Right kidney (tissue), 1 donor: ENCODE data around the gene DGKI.

Source experiments
- DNase-seq: peaks from one replicate; pipeline ENCODE4 v3.0.0-alpha.2; 2016

DGKI gene

DNA sequence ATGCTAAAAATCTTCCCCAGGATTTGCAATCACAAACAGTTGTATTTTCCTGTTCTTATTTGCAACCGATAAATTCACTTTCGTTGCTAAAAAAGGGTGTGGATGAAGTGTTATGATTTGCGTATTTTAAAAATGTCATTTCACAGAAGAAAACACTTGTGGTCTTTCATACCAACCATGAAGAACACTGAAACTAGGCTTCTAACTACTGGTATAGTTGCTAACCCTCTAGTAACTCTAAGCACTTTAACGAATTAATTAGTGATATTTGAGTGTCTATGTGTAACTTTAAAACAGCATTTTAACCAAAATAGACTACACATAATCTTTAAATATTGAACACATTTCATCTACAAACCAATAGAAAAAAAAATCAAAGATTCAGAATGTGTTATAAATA, 315.1 kb downstream of the DGKI start:
- no peak for DNase-seq

GRCh38 chr7:137527634-137528033, 319.1 kb downstream of the DGKI start:
- no peak for DNase-seq

- DNase-seq: no peak
These were observed 323.6 kb downstream of the DGKI start for GRCh38 chr7:137523171-137523570.

DNA sequence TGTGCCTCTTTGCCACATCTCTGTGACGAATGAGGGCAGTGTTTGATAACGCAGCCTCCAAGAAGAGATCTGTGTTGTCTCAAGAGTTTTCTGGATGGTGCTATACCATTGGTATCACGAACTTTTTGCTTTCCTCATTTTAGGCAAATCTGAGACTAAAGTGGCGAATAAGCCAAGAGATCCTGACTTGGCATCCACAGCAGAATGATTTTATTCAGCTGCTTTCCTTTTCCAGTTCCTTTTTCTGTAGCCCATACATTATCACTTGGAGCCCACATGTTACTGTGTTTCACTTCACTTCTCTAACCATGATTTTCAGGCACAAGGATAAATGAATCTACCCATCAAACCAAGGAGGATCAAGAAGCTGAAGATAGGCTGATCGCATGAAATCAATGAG, 325.3 kb downstream of the DGKI start:
- no peak for DNase-seq

- no peak for DNase-seq
These were observed 326.8 kb downstream of the DGKI start for GRCh38 chr7:137519947-137520346.

DNA sequence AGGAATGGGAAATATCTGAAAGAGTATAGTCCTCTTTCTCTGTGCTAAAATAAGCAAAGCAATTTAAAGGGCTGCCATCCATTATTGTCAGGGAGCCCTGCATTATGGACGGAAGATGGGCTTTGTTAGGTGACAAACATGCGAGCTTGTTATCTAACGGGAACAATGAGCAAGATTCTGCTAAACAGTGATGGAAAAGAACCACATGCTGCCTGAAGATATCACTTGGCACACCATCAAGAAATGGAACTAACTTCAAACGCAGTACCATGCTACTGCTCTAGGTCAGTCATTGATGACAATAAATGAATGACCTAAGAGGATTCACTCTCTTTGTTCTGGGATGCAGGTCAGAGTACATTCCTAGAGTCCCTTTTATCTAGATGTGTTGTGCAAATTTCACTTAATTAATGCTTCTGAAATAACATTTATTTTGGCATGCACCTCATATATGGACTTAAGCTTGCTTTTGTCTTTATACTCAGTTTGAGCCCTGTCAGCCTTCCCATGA, 327.5 kb downstream of the DGKI start:
- DNase-seq: no peak

DNA sequence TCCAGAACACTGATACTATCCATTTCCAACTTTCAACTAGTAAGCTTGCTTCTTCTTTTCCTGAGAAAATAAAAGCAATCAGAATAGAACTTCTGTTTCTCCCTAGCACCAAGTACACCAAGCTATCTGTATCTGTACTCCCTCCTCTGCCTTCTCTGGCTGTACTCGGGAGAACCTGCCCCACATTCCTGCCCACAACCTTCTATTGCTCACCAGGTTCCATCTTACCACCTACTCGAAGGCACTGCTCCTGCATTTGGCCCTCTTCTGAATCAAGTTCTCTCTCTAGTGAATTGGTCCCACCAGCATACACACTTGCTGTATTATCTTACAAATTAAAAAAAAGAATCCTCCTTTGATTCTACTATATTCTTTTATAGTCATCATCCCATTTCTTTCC, 333.7 kb downstream of the DGKI start:
- no peak for DNase-seq

DNA sequence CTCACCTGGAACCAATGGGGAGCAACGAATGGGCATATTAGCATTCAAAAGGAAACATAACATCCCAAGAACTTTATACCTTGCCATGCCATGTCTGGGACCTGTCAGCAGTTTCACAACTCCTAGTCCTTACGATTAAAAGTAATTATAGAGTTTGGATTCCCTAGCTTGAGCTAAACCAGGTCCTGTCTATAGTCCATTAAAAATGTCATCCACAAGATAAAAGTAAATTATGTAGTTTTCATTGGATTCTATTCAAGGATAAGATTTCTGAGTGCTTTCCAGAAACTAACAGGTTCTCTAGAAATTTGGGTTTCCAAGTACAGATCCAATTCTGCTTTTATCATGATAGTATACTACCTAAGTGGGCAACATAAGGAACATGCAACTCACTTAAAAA, 339.7 kb downstream of the DGKI start:
- no peak for DNase-seq

DNA sequence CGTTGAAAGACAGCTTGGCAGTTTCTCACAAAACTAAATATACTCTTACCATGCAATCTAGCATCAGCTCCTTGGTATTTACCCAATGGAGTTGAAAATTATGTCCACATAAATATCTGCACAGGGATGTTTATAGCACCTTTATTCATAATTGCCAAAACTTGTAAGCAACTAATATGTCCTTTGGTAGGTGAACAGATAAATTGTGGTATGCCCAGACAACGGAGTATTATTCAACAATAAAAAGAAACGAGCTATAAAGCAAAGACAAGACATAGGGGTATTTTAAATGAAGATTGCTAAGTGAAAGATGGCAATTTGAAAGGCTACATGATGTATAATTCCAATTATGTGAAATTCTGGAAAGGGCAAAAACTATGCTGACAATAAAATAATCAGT, 340.7 kb downstream of the DGKI start:
- DNase-seq: no peak

DNA sequence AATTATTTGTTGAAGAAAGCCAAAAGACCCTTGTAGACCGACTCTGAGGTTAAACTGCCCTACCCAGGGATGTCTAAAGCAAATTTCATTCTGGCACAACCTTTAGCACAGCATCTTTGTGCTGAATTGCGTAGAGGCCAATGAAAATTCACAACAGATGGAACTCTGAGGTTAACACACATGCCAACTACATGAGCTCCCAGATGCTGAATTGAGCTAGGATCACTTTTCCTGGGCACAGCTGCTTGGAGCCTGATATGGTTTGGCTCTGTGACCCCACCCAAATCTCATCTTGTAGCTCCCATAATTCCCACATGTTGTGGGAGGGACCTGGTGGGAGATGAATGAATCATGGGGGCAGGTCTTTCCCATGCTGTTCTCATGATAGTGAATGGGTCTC, 345.2 kb downstream of the DGKI start:
- DNase-seq: no peak

GRCh38 chr7:137492889-137493288, 353.9 kb downstream of the DGKI start:
- no peak for DNase-seq

GRCh38 chr7:137489880-137490279, 356.9 kb downstream of the DGKI start:
- DNase-seq: no peak

DNA sequence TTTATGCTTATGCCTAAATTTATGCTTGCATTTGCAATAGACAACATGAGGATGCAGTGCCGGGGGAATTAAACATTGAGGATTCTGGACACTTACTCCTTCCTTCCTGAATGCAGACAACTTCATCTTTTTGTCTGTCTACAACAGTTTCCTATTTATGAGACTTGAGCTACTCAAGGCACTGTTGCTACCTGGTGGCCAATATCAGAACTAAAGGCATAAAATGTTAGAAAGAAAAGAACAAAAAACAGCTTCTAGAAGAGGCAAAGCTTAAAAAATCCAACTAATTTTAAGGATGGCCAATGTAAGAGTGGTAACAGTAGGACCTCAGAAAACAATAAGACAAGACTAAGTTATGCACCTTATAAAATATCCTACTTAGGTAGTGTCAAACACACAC, 358.7 kb downstream of the DGKI start:
- no peak for DNase-seq

DNA sequence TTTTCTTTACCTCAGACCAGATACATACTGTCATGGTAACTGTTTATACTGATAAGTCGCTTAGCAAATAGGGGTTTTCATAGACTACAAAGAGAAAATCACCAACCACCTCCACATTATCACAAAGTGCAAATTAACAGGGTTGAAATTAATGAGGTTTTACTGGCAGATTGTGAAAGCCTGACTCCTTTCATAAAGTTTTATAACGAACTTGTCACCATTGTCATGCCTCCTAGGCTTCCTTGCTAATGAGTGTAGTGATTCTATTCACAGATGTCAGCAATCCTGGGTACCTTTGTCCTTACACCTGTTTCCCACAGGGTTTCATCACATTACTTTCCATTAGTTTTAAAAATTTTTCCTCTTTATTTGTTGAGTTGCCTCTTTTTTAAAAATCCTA, 361.0 kb downstream of the DGKI start:
- no peak for DNase-seq

DNA sequence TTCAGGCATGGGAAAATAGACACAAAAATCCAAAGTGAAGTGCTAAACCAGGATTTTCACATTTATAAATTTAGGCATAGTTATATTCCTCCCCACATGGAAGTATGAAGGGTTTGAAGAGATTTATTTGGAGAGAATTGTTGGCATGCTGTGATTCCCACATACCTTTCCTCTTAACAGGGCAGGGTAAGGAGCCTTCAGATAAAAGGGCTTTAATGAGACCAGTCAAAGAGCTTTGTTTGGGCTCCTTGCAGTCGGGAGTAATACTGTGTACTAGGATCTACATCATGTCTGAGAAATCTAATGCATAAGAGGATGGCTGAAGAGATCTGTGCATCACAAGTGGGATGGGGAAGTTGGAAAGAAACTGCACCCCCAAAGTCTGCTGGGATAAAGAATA, 362.4 kb downstream of the DGKI start:
- no peak for DNase-seq

DNA sequence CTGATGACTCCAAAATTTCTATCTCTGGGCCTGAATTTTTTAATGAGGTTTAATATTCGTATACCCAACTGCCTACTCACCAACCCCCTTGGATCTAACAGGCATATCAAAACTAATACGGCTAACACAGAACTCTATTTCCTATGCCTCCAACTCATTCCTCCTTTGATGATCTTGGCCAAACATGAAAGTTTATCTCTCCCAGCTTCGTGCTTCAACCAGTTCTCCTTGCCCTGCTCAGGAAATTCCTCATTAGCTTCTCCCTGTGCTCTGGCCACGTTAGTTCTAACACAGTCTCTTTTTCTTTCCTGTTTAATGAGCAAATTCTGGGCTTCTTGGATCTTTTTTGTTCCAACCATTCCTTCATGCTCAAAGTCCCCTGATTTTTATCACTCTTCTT, 364.3 kb downstream of the DGKI start:
- DNase-seq: no peak

GRCh38 chr7:137480824-137481365, 365.9 kb downstream of the DGKI start:
- DNase-seq: no peak

GRCh38 chr7:137480401-137480800, 366.4 kb downstream of the DGKI start:
- DNase-seq: no peak

DNA sequence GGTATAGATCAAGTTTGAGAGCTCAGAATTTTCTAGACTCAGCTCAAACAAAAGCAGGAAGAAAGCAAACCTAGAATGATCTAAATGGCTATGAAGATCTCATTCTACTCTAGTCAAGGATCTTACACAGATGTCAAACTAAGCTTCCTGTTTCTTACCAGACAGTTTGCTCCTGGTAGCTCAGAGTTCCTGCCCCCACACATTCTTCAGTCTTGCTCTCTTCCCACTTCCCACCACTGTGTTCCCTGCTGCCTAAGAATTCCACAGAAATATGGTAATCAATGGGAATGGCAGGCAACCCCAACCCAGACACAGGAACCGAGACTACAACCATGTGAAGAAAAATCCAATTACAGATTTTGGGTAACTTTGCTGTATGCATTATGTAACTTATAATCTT, 369.8 kb downstream of the DGKI start:
- DNase-seq: no peak

GRCh38 chr7:137475966-137476365, 370.8 kb downstream of the DGKI start:
- DNase-seq: no peak

DNA sequence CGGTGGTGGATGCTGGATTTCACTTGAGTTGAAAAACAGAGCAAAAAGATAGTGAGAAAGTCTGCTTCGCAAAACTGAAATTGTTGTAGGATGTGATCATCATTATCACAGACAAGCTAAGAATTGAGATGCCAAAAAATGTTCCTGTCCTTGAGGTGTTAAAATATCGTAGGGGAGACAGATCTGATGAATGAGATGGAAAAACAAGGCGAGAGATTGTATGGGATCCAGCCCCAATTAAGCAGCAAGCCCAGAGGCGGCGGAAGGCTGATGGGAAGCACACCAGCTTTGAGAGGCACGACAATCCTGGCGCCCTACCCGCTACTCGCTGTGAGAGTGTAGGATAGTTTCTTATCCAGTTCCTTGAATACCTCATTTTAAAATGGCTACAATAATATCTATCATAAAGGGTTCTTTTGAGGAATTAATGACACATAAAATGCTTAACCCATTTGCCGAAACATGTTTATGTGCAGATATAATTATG, 372.2 kb downstream of the DGKI start:
- DNase-seq: no peak

DNA sequence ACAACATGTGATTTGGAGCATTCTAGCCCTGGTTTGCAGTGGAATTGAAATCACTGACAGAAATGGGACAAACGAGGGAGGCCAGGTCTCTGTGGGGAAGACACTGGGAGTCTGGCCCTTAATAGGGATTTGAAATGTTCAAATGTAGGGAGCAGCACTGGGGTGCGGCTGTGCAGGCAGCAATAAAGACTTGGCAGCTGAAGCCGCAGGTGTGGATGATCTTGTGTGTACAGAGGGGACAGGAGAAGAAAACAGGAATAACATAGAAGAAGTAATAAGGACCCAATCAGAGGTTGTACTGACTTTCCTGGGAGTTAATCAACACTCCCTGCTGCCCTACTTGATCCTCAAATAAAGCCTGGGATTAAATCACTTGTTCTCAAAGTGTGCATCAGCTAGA, 375.6 kb downstream of the DGKI start:
- no peak for DNase-seq

DNA sequence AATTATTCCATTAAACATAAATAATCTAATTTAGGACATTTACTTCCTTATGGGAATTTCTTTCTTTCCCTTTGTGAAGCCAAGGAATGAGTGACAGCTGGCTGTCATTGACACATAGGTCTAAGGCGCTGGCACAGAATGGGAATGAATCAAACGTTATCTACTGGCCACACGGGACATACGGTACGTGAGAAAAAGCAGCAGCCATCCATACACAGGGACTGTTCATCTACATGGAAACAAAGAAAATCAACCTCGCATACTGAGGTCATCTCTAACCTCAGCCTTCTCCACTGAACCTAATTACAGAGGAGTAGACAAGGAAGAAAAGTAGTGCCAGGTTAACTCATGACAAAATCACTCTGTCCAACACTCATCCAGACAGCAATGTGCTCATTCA, 376.9 kb downstream of the DGKI start:
- DNase-seq: no peak

DNA sequence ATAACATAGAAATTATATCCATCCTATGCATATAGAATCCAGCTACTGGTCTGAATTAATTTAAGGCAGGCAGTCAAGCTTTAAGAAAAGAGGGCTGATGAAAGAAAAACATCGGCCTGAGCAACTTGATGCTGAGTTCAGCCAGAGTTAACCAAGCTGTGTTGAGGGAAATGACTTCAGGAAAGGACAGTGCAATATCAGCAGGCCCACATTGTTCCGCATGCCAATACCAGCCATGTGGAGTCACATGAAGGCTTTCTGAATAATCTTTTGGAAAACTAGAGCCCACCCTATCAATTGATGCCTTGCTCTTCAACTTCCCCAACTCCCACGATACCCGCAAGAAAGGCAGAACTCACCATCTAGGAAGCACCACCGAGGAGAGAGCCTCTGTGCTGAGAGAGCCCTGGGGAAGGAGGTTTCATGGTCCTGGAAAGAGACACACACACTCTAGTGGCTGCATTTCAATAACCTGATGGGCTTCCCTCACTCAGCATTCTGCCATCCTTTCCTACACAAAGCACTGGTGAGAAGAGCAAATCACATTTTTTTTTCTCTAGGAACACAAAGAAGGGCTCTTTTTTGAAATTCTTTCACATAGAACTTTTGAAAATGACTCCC, 377.5 kb downstream of the DGKI start:
- DNase-seq: no peak

DNA sequence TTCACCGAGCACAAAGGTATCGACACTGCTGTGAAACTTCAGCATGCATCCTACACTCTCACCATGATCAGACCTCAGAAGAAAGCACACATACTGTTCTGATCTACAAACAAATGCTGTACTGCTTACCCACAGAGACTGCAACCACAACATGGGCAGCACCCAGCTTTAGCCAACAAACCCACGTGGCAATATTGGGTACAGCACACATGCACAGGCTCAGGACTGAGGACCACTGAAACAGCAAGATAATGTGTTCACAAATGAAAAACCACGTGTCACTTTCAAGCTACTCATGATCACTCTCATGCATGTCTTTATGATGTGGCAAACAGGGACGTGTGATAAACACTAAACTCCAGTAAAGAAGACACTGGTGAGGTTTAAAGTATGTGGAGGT, 383.9 kb downstream of the DGKI start:
- no peak for DNase-seq
